ENCODE results near the gene SRSF8. TPM values are rescaled to one million over a fixed set of nuclear protein-coding genes. Genes with fewer than 3 reads are reported as not detected.
A peak's percentile ranks its signal among the peaks of the same experiment; 100 is the strongest.

The SRSF8 gene
- total RNA-seq, 1 donor from 2014 or later: 40.4 TPM

GRCh38 chr11:95091663-95092180 lies 25.0 kb downstream of the SRSF8 start:
- H3K27ac Mint-ChIP-seq (ENCODE audit: unreplicated experiment): no peak overlapping the region
- TF ChIP-seq, protein P1, sequence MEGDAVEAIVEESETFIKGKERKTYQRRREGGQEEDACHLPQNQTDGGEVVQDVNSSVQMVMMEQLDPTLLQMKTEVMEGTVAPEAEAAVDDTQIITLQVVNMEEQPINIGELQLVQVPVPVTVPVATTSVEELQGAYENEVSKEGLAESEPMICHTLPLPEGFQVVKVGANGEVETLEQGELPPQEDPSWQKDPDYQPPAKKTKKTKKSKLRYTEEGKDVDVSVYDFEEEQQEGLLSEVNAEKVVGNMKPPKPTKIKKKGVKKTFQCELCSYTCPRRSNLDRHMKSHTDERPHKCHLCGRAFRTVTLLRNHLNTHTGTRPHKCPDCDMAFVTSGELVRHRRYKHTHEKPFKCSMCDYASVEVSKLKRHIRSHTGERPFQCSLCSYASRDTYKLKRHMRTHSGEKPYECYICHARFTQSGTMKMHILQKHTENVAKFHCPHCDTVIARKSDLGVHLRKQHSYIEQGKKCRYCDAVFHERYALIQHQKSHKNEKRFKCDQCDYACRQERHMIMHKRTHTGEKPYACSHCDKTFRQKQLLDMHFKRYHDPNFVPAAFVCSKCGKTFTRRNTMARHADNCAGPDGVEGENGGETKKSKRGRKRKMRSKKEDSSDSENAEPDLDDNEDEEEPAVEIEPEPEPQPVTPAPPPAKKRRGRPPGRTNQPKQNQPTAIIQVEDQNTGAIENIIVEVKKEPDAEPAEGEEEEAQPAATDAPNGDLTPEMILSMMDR (conservative IDR thresholded peaks at IDR 0.05): no peak
- no peaks in the 10 kb centered on the region for H3K36me3 Mint-ChIP-seq (ENCODE audit: low read depth)
- peak overlapping the region; percentile 97 for H3K4me3 Mint-ChIP-seq
- DNase-seq (ENCODE audit: low read depth, low spot score): no peak
- no peaks in the 10 kb centered on the region for H3K27me3 Mint-ChIP-seq (ENCODE audit: low read depth)
- no peaks in the 10 kb centered on the region for H3K9me3 Mint-ChIP-seq
- peaks cover 46% of the 10 kb centered on the region for H3K4me1 Mint-ChIP-seq

GRCh38 chr11:95092549-95093324 lies 26.0 kb downstream of the SRSF8 start:
- Mint-ChIP-seq H3K27ac (ENCODE audit: unreplicated experiment) (no peak overlapping the region), H3K4me1 (peaks cover 54% of the 10 kb centered on the region), H3K27me3 (ENCODE audit: low read depth) (no peaks in the 10 kb centered on the region), H3K9me3 (no peaks in the 10 kb centered on the region), H3K36me3 (ENCODE audit: low read depth) (peaks cover 2% of the 10 kb centered on the region), H3K4me3 (peak overlapping the region; percentile 97)
- TF ChIP-seq, protein P1 (conservative IDR thresholded peaks at IDR 0.05): peak; percentile 63
- DNase-seq (ENCODE audit: low read depth, low spot score): peak; percentile 11

DNA sequence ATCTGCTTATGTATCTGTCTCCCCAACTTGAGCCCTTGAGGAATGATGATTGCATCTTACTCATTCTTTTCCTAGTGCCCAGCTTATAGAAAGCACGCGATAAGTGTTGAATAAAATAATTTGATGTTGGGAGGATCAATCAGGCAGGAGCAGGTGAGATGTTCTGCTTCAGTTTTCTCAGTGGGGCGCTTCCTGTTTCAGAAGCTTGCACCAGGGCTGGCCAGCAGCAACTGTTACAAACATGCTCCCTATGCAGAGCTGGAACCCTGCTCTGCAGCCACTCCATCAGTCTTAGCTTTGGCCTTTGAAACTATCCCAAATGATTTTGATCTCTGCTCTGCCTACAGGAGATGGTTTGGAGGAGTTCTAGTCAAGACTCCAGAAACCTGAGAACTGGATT lies 26.8 kb downstream of the SRSF8 start:
- DNase-seq (ENCODE audit: low read depth, low spot score): no peak
- TF ChIP-seq, protein P1 (conservative IDR thresholded peaks at IDR 0.05): no peak
- H3K9me3 Mint-ChIP-seq: no peaks in the 10 kb centered on the region
- peak overlapping the region; percentile 62 for H3K4me3 Mint-ChIP-seq
- no peak overlapping the region for H3K27ac Mint-ChIP-seq (ENCODE audit: unreplicated experiment)
- H3K27me3 Mint-ChIP-seq (ENCODE audit: low read depth): no peaks in the 10 kb centered on the region
- peaks cover 54% of the 10 kb centered on the region for H3K4me1 Mint-ChIP-seq
- H3K36me3 Mint-ChIP-seq (ENCODE audit: low read depth): peaks cover 2% of the 10 kb centered on the region

DNA sequence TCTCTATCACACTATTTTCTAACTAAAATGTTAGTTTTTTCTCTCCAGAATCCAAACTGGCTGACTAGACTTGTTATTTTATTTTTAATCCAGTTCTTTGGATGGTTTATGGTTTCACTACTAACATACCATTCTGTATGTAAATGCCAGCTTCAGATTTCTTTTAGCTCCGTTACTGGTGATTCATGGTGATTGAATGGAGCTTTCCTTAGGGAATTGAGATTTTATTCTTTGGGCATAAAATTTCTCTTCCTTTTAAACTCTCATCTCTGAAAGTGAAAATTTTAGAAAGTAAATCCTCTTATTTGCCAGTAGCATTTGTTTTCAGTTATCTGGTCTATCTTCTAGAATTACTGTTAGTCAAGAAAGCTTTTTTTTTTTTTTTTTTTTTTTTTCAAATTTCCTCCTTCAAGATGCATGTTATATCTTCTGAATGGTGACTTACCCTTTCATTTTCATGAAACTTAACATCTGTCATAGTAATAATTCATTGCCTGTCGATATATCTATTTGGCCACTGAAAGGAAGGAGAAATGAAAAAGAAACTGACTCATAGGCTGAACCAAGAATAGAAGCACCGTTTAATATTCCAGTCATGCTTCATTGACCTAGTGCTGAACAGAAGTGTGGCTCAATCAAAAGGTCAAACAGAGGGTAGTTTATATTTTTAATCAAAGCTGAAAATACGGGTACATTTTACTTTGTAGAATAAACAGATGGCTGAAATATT lies 29.3 kb downstream of the SRSF8 start:
- TF ChIP-seq, protein P1 (conservative IDR thresholded peaks at IDR 0.05): no peak
- Mint-ChIP-seq H3K4me1 (peaks cover 37% of the 10 kb centered on the region), H3K36me3 (ENCODE audit: low read depth) (peaks cover 2% of the 10 kb centered on the region), H3K4me3 (no peak overlapping the region), H3K9me3 (peaks cover 2% of the 10 kb centered on the region), H3K27ac (ENCODE audit: unreplicated experiment) (no peak overlapping the region), H3K27me3 (ENCODE audit: low read depth) (no peaks in the 10 kb centered on the region)
- DNase-seq (ENCODE audit: low read depth, low spot score): no peak

DNA sequence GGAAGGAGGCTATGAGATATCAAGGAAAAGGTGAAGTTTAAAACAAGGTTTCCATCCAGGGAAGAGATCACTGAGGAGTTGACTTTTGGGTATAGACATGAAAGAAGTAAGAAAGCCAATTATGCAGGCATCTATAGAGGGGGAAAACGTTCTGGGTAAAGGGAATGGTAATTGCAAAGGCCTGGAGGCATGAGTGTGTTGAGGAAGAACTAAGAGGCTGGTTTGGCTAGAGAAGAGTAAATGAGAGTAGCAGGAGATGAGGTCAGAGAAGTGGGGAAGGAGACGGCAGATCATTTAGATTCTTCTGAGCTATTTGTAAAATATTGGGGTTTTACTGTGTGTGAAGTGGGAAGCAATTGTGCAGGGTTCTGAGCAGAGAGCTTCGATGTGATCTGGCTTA lies 30.5 kb downstream of the SRSF8 start:
- DNase-seq (ENCODE audit: low read depth, low spot score): no peak
- peaks cover 2% of the 10 kb centered on the region for H3K36me3 Mint-ChIP-seq (ENCODE audit: low read depth)
- H3K27ac Mint-ChIP-seq (ENCODE audit: unreplicated experiment): peak overlapping the region; percentile 4
- H3K9me3 Mint-ChIP-seq: peaks cover 2% of the 10 kb centered on the region
- TF ChIP-seq, protein P1 (conservative IDR thresholded peaks at IDR 0.05): no peak
- peaks cover 25% of the 10 kb centered on the region for H3K4me1 Mint-ChIP-seq
- no peak overlapping the region for H3K4me3 Mint-ChIP-seq
- H3K27me3 Mint-ChIP-seq (ENCODE audit: low read depth): no peaks in the 10 kb centered on the region

Data from neural crest cell (in vitro differentiated cells).